OCI-LY7 (cell line): ENCODE measurements around the gene ZMIZ1.

Experiments
- CTCF ChIP-seq: fragments of 200-600 bp; sonication (generic); conservative IDR thresholded peaks from 2 replicates; pipeline ENCODE4 v1.5.1; 2014; ENCODE audit warnings: mild to moderate bottlenecking, antibody characterized with exemption, low read length, moderate library complexity, mixed read lengths
- EZH2phosphoT487 ChIP-seq: fragments of 200-600 bp; sonication (generic); IDR thresholded peaks from 2 replicates; pipeline ENCODE4 v1.6.1; 2018; ENCODE audit warnings: low read depth, borderline replicate concordance, mild to moderate bottlenecking, mixed run types, antibody characterized with exemption, low read length, moderate library complexity, mixed read lengths

DNA sequence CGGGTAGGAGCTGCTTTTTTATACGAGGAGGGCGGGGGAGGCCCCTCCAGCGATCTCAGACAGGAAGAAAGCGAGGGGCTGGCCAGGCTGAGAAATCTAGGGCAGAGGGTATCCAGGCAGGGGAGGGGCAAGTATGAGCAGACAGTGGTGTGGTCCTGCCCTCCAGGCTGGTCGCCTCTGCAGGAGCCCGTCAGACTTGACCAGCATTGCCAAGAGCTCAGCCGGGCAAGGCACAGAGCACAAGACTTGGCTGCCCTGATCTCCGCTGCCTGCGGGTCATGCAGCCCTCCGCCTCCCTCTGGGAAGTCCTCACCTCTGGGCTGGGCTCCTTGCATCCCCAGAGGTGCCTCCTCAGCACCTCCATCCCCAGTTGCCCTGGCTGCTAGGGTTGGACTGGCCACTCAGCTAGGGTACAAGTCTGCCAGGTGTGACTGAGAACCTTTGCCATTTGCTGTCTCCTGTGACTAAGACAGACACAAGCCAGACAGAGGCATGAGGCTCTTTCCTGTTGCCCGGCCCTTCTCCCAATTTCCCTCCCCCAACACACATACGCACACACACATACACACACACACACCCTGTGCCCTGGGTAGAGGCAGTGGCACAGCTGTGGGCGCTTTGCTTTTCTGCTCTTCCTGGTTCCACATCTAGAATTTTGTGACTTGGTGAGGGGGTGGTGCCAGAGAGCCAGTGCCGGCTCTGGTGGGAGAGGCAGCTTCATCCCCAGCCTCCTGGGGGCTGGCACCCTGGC, 219.4 kb downstream of the ZMIZ1 start:
- no peak for TF ChIP-seq CTCF
- TF ChIP-seq EZH2phosphoT487, result no peak
